ENCODE measurements around the gene TPK1.

- peak; percentile 62 for TF ChIP-seq CTCF (IDR thresholded peaks at IDR 0.05)
- no peak for TF ChIP-seq ELK1 (IDR thresholded peaks at IDR 0.05; ENCODE audit: low read depth, low read length)
- TF ChIP-seq POLR2AphosphoS2 (conservative IDR thresholded peaks at IDR 0.05; ENCODE audit: low read length), result no peak
- no peak for TF ChIP-seq MAFK (IDR thresholded peaks at IDR 0.05; ENCODE audit: partially characterized antibody)
- TF ChIP-seq RFX5 (IDR thresholded peaks at IDR 0.05), result no peak
- no peak for TF ChIP-seq POLR2A (IDR thresholded peaks at IDR 0.05; ENCODE audit: low read length)
- TF ChIP-seq MAZ (IDR thresholded peaks at IDR 0.05; ENCODE audit: borderline replicate concordance, low read depth, low read length), result no peak
- TF ChIP-seq PBX3 (IDR thresholded peaks at IDR 0.05), result no peak
- TF ChIP-seq TFCP2L1 (CRISPR knock-in tag; IDR thresholded peaks at IDR 0.05), result no peak
- TF ChIP-seq EHMT2 (IDR thresholded peaks at IDR 0.05; ENCODE audit: low read depth), result no peak
- no peak for TF ChIP-seq CHD4 (IDR thresholded peaks at IDR 0.05; ENCODE audit: borderline replicate concordance)
- TF ChIP-seq HDAC2 (IDR thresholded peaks at IDR 0.05), result no peak
Measured at GRCh38 chr7:144854839-144855424, 19.1 kb upstream of the TPK1 start.
